HUDEP-2 (cell line): ENCODE data around the gene RNASEL.
A peak's percentile ranks its signal among the peaks of the same experiment; 100 is the strongest.

Experiments
- DNase-seq, 76 experiments: peaks; one replicate each; lab custom pipeline; 2025; ENCODE audit not compliant: unreplicated experiment in 76 of 76; lab: John Stamatoyannopoulos, UW

The RNASEL gene

GRCh38 chr1:182622901-182623528 is 34.0 kb upstream of the RNASEL start:
- no peak for DNase-seq

DNA sequence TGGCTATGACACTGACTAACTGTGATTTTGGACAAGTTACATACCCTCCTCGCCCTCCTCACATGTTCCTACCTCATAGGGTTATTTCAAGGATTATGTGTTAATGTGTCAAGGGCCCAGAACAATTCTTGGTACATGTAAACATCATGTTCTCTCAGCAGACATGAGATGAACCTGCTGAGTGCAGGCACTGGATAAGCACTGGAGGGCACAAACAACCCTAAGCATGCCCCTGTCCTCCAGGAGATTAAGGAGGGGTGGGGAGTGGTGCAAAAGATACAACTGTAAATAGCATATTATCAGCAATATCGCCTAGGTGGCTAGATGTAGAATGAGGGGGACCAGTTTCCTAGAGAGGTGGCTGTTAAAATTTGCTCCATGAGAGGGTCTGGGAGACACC is 32.9 kb upstream of the RNASEL start:
- peak in 5 of 76 experiments; percentile 6 to 27 (median 14) for DNase-seq

- DNase-seq = no peak
Observed at GRCh38 chr1:182620924-182621585, 32.0 kb upstream of the RNASEL start.

- DNase-seq = no peak
Observed at GRCh38 chr1:182617734-182618351, 28.8 kb upstream of the RNASEL start.

- no peak for DNase-seq
Observed at GRCh38 chr1:182617014-182617429, 28.0 kb upstream of the RNASEL start.

GRCh38 chr1:182616130-182617013 is 27.3 kb upstream of the RNASEL start:
- peak in 6 of 76 experiments; percentile 2 to 26 (median 18) for DNase-seq

DNA sequence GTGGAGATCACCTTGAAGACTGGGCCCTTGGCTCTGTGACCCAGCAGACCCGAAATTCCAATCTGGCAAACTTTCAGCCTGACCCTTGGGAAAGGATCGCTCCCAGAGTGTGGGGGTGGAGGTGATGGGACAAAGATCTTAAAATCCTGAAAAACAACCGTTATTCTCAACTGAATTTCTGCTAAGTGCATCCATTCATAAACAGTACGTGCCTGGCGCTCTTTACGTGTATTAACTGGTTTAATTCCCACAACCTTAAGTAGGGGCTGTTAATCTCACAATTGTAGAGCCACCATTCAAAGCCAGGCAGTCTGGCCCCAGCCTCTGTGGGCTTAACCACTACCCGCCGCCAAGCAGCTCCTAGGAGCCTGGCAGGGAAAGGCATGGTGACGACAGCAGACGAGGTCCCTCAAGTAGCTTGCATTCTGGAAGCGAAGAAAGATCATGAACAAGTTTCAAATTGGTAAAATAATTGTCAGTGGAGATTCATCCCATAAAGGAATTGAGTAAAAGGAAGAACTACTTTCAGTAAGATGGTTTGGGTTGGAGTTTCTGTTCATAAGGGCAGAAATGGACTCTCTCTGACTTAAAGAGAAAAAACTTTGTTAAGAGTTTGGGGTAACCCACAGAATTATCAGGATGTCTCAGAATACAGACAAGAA is 26.5 kb upstream of the RNASEL start:
- DNase-seq = peak in 1 of 76 experiments; percentile 16

DNA sequence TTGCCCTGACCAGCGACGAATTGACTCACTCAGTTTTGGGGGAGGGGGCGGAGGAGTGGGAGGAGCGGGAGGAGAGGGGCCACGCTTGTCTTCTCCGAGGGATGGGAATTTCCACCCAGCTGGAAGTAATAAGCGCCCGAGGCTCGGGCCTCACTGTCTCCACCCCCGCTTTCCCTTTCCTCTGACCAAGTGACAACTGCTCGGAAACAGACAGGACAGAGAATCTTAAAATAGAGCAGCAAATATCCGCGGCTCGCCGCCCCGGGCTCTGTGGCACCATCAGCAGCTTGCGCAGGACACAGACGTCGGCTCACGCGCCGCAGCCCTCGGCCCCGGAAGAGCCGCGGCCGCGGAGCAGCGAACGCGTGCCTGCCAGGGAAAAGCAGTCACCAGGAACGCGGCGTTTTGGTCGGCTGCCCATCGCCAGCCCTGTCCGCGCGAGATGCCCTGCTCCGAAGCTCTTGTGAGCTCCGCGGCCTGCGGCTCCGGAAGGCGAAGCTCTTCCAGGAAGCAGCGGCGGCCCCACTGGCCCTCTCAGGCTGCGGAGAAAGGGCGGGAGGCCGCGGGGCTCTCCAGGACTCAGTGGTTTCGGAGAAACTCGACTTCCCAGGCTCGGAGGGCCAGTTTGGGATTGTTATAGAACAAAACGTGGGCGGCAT is 25.9 kb upstream of the RNASEL start:
- peak in 12 of 76 experiments; percentile 5 to 32 (median 21) for DNase-seq

GRCh38 chr1:182611787-182612186 is 22.7 kb upstream of the RNASEL start:
- no peak for DNase-seq

DNA sequence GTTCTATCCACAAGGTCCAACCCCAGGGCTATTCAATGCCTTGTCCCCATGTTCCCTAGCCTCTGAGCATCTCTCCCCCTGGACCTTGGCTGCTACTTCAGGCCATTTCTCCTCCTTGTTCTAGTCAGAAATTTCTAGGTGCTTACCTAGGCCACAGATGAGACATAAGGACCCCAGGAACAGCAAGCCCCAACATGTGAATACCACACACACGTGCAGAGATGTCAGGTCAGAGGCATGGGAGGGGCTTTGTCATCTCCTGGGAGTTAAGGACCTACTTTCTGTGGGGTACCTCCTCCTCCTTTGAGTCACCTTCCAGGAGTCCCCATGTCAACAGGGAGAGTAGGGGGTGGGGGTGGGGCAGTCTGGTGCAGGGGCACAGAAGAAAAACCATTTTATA is 22.3 kb upstream of the RNASEL start:
- no peak for DNase-seq

- no peak for DNase-seq
Observed at GRCh38 chr1:182610606-182611194, 21.6 kb upstream of the RNASEL start.

DNA sequence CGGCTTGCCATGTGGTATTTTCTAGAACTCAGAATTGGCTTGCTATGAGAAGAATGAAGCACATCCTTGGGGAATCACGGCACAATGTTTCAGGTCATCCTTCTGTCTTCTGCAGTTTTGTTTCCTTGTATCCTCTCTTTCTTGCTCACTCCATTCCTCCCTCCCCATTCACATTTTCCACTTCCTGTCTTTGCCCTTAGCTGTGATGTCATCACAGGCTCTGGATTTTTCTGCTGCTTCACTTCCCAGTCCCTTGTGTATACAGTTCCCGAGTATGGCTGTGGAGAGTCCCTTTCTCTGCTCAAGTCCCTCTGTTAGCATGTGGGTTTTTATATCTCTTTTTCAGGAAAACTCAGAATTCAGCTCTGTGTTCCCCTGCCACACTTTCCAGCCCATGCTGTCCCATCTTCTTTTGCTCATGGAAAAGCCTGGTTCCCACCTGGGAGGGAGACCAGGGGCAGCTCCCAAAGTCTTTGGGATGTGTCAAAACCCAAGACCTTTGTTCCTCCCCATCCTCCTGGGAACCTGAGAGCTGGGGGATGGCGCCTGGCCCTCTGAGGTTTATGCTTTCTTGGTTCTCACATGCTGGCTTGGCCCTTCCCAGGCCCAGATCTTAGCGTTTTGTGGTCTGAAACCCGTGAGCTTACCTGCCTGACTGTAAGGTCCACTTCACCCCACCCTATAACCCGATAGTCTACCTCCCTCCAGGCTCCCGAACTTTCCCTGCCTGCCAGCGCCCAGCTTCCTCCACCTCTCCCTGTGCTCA is 20.0 kb upstream of the RNASEL start:
- no peak for DNase-seq

GRCh38 chr1:182608236-182608635 is 19.2 kb upstream of the RNASEL start:
- no peak for DNase-seq

- DNase-seq = no peak
Observed at GRCh38 chr1:182607566-182607965, 18.5 kb upstream of the RNASEL start.

- peak in 74 of 76 experiments; percentile 44 to 95 (median 86) for DNase-seq
Observed at GRCh38 chr1:182604175-182605164, 15.4 kb upstream of the RNASEL start, which contains the start of gene RGS16. Gene RGS16 (minus strand): TSS chr1:182604389. CDS start chr1:182604259, 130 bp downstream.

DNA sequence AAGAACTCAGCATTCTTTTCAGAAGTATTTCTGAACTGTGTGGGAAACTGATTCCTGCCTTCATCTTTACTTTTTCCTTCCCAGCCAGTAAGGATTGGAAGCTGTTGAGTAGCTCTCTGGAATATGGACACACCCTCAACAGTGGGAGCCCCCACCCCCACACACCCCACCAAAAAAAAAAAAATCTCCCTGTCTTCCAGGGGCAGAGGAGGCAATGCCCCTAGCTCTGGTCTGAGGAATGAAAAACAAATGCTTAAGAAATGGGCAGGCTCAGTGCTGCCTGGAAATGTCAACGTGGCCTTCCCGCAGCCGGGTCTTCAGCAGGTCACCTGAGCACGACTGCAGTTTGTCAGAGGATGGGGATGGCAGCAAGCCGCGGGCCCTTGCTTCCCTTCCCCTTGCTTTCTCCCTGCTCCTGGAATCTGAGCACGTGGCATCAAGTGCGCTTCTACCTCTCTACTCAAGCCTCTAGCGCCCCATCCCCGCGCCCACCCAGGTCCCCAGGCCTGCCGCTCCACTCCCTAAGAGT is 14.7 kb upstream of the RNASEL start:
- peak in 1 of 76 experiments; percentile 19 for DNase-seq
